ENCODE results near the gene FCHSD2.
"Not testable (repeated sequence)": the region's sequence is repeated elsewhere in the genome, so short reads cannot be mapped to it uniquely, and the experiment has no call there.

DNA sequence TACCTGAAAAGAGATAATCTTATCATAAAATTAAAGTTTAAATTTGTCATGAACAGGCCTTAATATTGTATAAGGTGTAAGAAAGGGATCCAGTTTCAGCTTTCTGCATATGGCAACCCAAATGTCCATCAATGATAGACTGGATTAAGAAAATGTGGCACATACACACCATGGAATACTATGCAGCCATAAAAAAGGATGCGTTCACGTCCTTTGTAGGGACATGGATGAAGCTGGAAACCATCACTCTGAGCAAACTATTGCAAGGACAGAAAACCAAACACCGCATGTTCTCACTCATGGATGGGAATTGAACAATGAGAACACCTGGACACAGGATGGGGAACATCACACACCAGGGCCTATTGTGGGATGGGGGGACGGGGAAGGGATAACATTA is 18.2 kb downstream of the FCHSD2 start:
- not testable (repeated sequence) for TF ChIP-seq POLR2A (IDR thresholded peaks at IDR 0.05)
- TF ChIP-seq, protein P1, sequence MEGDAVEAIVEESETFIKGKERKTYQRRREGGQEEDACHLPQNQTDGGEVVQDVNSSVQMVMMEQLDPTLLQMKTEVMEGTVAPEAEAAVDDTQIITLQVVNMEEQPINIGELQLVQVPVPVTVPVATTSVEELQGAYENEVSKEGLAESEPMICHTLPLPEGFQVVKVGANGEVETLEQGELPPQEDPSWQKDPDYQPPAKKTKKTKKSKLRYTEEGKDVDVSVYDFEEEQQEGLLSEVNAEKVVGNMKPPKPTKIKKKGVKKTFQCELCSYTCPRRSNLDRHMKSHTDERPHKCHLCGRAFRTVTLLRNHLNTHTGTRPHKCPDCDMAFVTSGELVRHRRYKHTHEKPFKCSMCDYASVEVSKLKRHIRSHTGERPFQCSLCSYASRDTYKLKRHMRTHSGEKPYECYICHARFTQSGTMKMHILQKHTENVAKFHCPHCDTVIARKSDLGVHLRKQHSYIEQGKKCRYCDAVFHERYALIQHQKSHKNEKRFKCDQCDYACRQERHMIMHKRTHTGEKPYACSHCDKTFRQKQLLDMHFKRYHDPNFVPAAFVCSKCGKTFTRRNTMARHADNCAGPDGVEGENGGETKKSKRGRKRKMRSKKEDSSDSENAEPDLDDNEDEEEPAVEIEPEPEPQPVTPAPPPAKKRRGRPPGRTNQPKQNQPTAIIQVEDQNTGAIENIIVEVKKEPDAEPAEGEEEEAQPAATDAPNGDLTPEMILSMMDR (IDR thresholded peaks at IDR 0.05), result not testable (repeated sequence)

Data from gastroesophageal sphincter (tissue), 3 donors.